Kidney (tissue), 14 donors: ENCODE data around the gene PITPNC1. TPM values are rescaled to one million over a fixed set of nuclear protein-coding genes. Genes with fewer than 3 reads are reported as not detected.

Experiments
- DNase-seq, 5 donors: peaks; one replicate each; pipeline ENCODE4 v3.0.0-alpha.2; 2013 to 2020
- FAIRE-seq: peaks from 2 replicates; lab custom pipeline; 2012; peaks lifted over from hg19 to GRCh38; lab: Jason Lieb, UNC
- H3K27ac ChIP-seq, 2 donors: one replicate each; pipeline ENCODE4 v1.7.0; 2013; ENCODE audit warnings: low read depth in 2 of 2, low read length in 2 of 2, inconsistent platforms in 1 of 2
- H3K27me3 ChIP-seq: one replicate; pipeline ENCODE4 v1.7.1; 2013; ENCODE audit warnings: low read length, inconsistent platforms; ENCODE audit not compliant: control insufficient read depth, insufficient read depth
- H3K36me3 ChIP-seq, 3 donors: one replicate each; pipeline versions ENCODE4 v1.7.0 to v1.7.1; 2013; ENCODE audit warnings: low read length in 3 of 3, control low read depth in 1 of 3, inconsistent platforms in 1 of 3; ENCODE audit not compliant: insufficient read depth in 3 of 3, control insufficient read depth in 2 of 3
- H3K4me1 ChIP-seq, 3 donors: one replicate each; pipeline versions ENCODE4 v1.7.0 to v1.7.1; 2013; ENCODE audit warnings: low read length in 3 of 3, inconsistent platforms in 1 of 3, low read depth in 1 of 3; ENCODE audit not compliant: control insufficient read depth in 2 of 3, insufficient read depth in 2 of 3
- H3K4me3 ChIP-seq, 3 donors: one replicate each; pipeline versions ENCODE4 v1.7.0 to v1.8.1; 2013; ENCODE audit warnings: low read length in 3 of 3, control low read depth in 1 of 3, inconsistent platforms in 1 of 3
- H3K9ac ChIP-seq, 3 donors: one replicate each; pipeline versions ENCODE4 v1.7.0 to v1.7.1; 2013; ENCODE audit warnings: low read length in 3 of 3, control low read depth in 1 of 3, inconsistent platforms in 1 of 3
- H3K9me3 ChIP-seq, 3 donors: one replicate each; pipeline versions ENCODE4 v1.7.0 to v1.7.1; 2013; ENCODE audit warnings: low read length in 3 of 3, control low read depth in 1 of 3, inconsistent platforms in 1 of 3; ENCODE audit not compliant: control insufficient read depth in 2 of 3, insufficient read depth in 1 of 3
- intact Hi-C: fragments of 100-400 bp; cut with DNase I; formaldehyde crosslinking; loops from one replicate; pipeline ENCODE4 v1.11.1; 2022
- polyA plus RNA-seq: library from polyadenylated mRNA; stranded (reverse); fragments of 350-450 nt; fragmentation: Illumina TruSeq; extraction: RNeasy Lipid Tissue Mini Kit (QIAGEN cat#74804); gene quantifications from one replicate; pipeline ENCODE4 v1.2.3, GENCODE V29; 2014; ENCODE audit warnings: low read depth, low replicate concordance; ENCODE audit not compliant: insufficient read depth
- total RNA-seq: library from RNA; stranded (reverse); fragmentation: NEBNext Ultra II Directional; extraction: Animal tissue kit (Norgen Biotek cat#: 25700); gene quantifications from one replicate; pipeline ENCODE4 v1.2.1, GENCODE V29; 2021
- TF ChIP-seq, protein P1 (sequence below): IDR thresholded peaks from 3 replicates; pipeline ENCODE4 v1.5.1; 2012; ENCODE audit warnings: mild to moderate bottlenecking, moderate library complexity, borderline replicate concordance; ENCODE audit not compliant: insufficient read depth; ENCODE audit errors: extremely low read depth
- donor health status: control.
- donor health status: control.
- donor health status: control.
- donor health status: control.
- donor health status: control.
- donor health status: DM: yes; HTN: yes; CAD: no.
- donor health status: Normal renal cell carcinoma (clear cell type).

The PITPNC1 gene
- total and polyA plus RNA-seq, 2 donors from 2014 or later = 14.2 to 41.3 TPM

- Histone ChIP-seq H3K9me3 (peaks cover 0 to 6% (median 0%) of the 10 kb centered on the region in 3 donors), H3K4me1 (no peaks in the 10 kb centered on the region), H3K27ac (no peak overlapping the region), H3K9ac (no peak overlapping the region), H3K27me3 (no peaks in the 10 kb centered on the region), H3K4me3 (no peak overlapping the region), H3K36me3 (no peaks in the 10 kb centered on the region)
- intact Hi-C loops = no loop called here
- no peak for DNase-seq
- no peak for FAIRE-seq
- TF ChIP-seq, protein P1, sequence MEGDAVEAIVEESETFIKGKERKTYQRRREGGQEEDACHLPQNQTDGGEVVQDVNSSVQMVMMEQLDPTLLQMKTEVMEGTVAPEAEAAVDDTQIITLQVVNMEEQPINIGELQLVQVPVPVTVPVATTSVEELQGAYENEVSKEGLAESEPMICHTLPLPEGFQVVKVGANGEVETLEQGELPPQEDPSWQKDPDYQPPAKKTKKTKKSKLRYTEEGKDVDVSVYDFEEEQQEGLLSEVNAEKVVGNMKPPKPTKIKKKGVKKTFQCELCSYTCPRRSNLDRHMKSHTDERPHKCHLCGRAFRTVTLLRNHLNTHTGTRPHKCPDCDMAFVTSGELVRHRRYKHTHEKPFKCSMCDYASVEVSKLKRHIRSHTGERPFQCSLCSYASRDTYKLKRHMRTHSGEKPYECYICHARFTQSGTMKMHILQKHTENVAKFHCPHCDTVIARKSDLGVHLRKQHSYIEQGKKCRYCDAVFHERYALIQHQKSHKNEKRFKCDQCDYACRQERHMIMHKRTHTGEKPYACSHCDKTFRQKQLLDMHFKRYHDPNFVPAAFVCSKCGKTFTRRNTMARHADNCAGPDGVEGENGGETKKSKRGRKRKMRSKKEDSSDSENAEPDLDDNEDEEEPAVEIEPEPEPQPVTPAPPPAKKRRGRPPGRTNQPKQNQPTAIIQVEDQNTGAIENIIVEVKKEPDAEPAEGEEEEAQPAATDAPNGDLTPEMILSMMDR = no peak
Observed at GRCh38 chr17:67657596-67657995, 280.5 kb downstream of the PITPNC1 start.

GRCh38 chr17:67658265-67658664 lies 281.2 kb downstream of the PITPNC1 start:
- Histone ChIP-seq H3K36me3 (no peaks in the 10 kb centered on the region), H3K9me3 (peaks cover 0 to 6% (median 0%) of the 10 kb centered on the region in 3 donors), H3K9ac (no peak overlapping the region), H3K27ac (no peak overlapping the region), H3K4me1 (no peaks in the 10 kb centered on the region), H3K4me3 (no peak overlapping the region), H3K27me3 (no peaks in the 10 kb centered on the region)
- FAIRE-seq = no peak
- no peak for DNase-seq
- intact Hi-C loops = no loop called here
- TF ChIP-seq, protein P1 = no peak

- no peak for FAIRE-seq
- H3K9ac ChIP-seq = no peak overlapping the region
- no peak for DNase-seq
- H3K4me3 ChIP-seq = no peak overlapping the region
- peaks cover 0 to 6% (median 0%) of the 10 kb centered on the region in 3 donors for H3K9me3 ChIP-seq
- no peaks in the 10 kb centered on the region for H3K4me1 ChIP-seq
- H3K36me3 ChIP-seq = no peaks in the 10 kb centered on the region
- intact Hi-C loops = no loop called here
- H3K27ac ChIP-seq = no peak overlapping the region
- TF ChIP-seq, protein P1 = no peak
- H3K27me3 ChIP-seq = no peaks in the 10 kb centered on the region
Observed at GRCh38 chr17:67659028-67659427, 281.9 kb downstream of the PITPNC1 start.

GRCh38 chr17:67662712-67663111 lies 285.6 kb downstream of the PITPNC1 start:
- Histone ChIP-seq H3K4me1 (no peaks in the 10 kb centered on the region), H3K4me3 (no peak overlapping the region), H3K36me3 (no peaks in the 10 kb centered on the region), H3K9me3 (peaks cover 0 to 6% (median 0%) of the 10 kb centered on the region in 3 donors), H3K9ac (no peak overlapping the region), H3K27me3 (no peaks in the 10 kb centered on the region), H3K27ac (no peak overlapping the region)
- no peak for DNase-seq
- FAIRE-seq = no peak
- intact Hi-C loops = no loop called here
- TF ChIP-seq, protein P1 = no peak
